Neuronal stem cell (in vitro differentiated cells): Measurements from ENCODE around the gene PHKG1. TPM values are rescaled to one million over a fixed set of nuclear protein-coding genes. Genes with fewer than 3 reads are reported as not detected.
"Not testable (repeated sequence)": the region's sequence is repeated elsewhere in the genome, so short reads cannot be mapped to it uniquely, and the experiment has no call there.

Experiments
- DNase-seq: peaks from one replicate; pipeline ENCODE4 v3.0.0-alpha.2; 2013; ENCODE audit warnings: low spot score
- H2AFZ ChIP-seq: one replicate; pipeline ENCODE4 v1.6.1; 2013; ENCODE audit warnings: mild to moderate bottlenecking, low read length, inconsistent platforms
- H2AK5ac ChIP-seq: 2 replicates; pipeline ENCODE4 v1.6.1; 2013; ENCODE audit warnings: low read depth, mild to moderate bottlenecking, inconsistent platforms, low read length, moderate library complexity, mixed read lengths
- H2BK120ac ChIP-seq: 2 replicates; pipeline ENCODE4 v1.6.1; 2013; ENCODE audit warnings: low read depth, mild to moderate bottlenecking, inconsistent platforms, low read length, moderate library complexity, mixed read lengths
- H2BK12ac ChIP-seq: one replicate; pipeline ENCODE4 v1.6.1; 2013; ENCODE audit warnings: low read length, inconsistent platforms
- H2BK15ac ChIP-seq: 2 replicates; pipeline ENCODE4 v1.6.1; 2013; ENCODE audit warnings: mild to moderate bottlenecking, low read length, inconsistent platforms, mixed read lengths
- H2BK5ac ChIP-seq: one replicate; pipeline ENCODE4 v1.6.1; 2013; ENCODE audit warnings: inconsistent platforms, mild to moderate bottlenecking, low read length, moderate library complexity
- H3K14ac ChIP-seq: one replicate; pipeline ENCODE4 v1.6.1; 2013; ENCODE audit warnings: low read length, inconsistent platforms
- H3K18ac ChIP-seq: 2 replicates; pipeline ENCODE4 v1.6.1; 2013; ENCODE audit warnings: low read length, inconsistent platforms
- H3K23ac ChIP-seq: 2 replicates; pipeline ENCODE4 v1.6.1; 2013; ENCODE audit warnings: low read depth, mild to moderate bottlenecking, mixed read lengths, low read length, inconsistent platforms; ENCODE audit not compliant: poor library complexity
- H3K27ac ChIP-seq: replicated peaks from 3 replicates; pipeline ENCODE4 v1.5.1; 2013; ENCODE audit warnings: low read length, inconsistent platforms
- H3K27me3 ChIP-seq, 3 experiments: 2 replicates each; pipeline ENCODE4 v1.6.1; 2013; ENCODE audit warnings: low read length in 3 of 3, mild to moderate bottlenecking in 2 of 3, inconsistent platforms in 1 of 3, low read depth in 1 of 3, mixed read lengths in 1 of 3, moderate library complexity in 1 of 3; ENCODE audit not compliant: control insufficient read depth in 3 of 3, insufficient read depth in 3 of 3
- H3K36me3 ChIP-seq, 2 donors: replicated peaks in 1 of 2; 2 replicates each; pipeline ENCODE4 v1.6.1; 2013; ENCODE audit warnings: low read length in 2 of 2; ENCODE audit not compliant: control insufficient read depth in 2 of 2, insufficient read depth in 2 of 2
- H3K4ac ChIP-seq: 2 replicates; pipeline ENCODE4 v1.6.1; 2013; ENCODE audit warnings: inconsistent platforms, mild to moderate bottlenecking, low read length, moderate library complexity
- H3K4me1 ChIP-seq, 2 donors: 1 replicate in 1 of 2; 2 replicates in 1 of 2; pipeline ENCODE4 v1.6.1; 2013; ENCODE audit warnings: low read length in 2 of 2, low read depth in 1 of 2; ENCODE audit not compliant: control insufficient read depth in 2 of 2, insufficient read depth in 1 of 2
- H3K4me2 ChIP-seq: one replicate; pipeline ENCODE4 v1.6.1; 2013; ENCODE audit warnings: mild to moderate bottlenecking, low read length, inconsistent platforms; ENCODE audit not compliant: insufficient read depth, poor library complexity, severe bottlenecking
- H3K4me3 ChIP-seq, 2 donors: 2 replicates each; pipeline ENCODE4 v1.5.1; 2013; ENCODE audit warnings: low read length in 2 of 2, mild to moderate bottlenecking in 2 of 2, inconsistent platforms in 1 of 2, moderate library complexity in 1 of 2
- H3K79me1 ChIP-seq: one replicate; pipeline ENCODE4 v1.6.1; 2013; ENCODE audit warnings: low read depth, mild to moderate bottlenecking, inconsistent platforms, low read length, moderate library complexity
- H3K9ac ChIP-seq: one replicate; pipeline ENCODE4 v1.6.1; 2013; ENCODE audit warnings: mild to moderate bottlenecking, low read depth, low read length, inconsistent platforms; ENCODE audit not compliant: poor library complexity
- H3K9me3 ChIP-seq, 2 donors: replicated peaks in 1 of 2; 2 replicates each; pipeline versions ENCODE3 to v1.6.1; 2013; ENCODE audit warnings: low read length in 2 of 2, mild to moderate bottlenecking in 2 of 2, inconsistent platforms in 1 of 2, low read depth in 1 of 2, mixed read lengths in 1 of 2, moderate library complexity in 1 of 2; ENCODE audit not compliant: control insufficient read depth in 2 of 2, insufficient read depth in 1 of 2
- H4K8ac ChIP-seq: one replicate; pipeline ENCODE4 v1.6.1; 2013; ENCODE audit warnings: low read depth, mild to moderate bottlenecking, inconsistent platforms, low read length, moderate library complexity
- H4K91ac ChIP-seq: one replicate; pipeline ENCODE4 v1.6.1; 2013; ENCODE audit warnings: low read length, low read depth, mild to moderate bottlenecking, inconsistent platforms; ENCODE audit not compliant: poor library complexity
- whole genome bisulfite sequencing, 2 donors: extraction: QIAGEN DNeasy Blood & Tissue Kit; methylation state at CpG; one replicate each; pipeline ENCODE4 v1.1.7; 2013; ENCODE audit warnings: missing lambda C conversion rate in 2 of 2, mixed read lengths in 1 of 2; ENCODE audit not compliant: insufficient read length in 2 of 2, insufficient replicate concordance in 1 of 2; ENCODE audit errors: extremely low coverage in 2 of 2; 5-methylcytosine and 5-hydroxymethylcytosine counted together
- polyA plus RNA-seq, 2 experiments: library from polyadenylated mRNA; stranded (reverse); fragments of 200-250 nt; gene quantifications; one replicate each; pipeline ENCODE4 v1.2.3, GENCODE V29; 2013

Gene PHKG1
- 0.10 TPM for polyA plus RNA-seq (2013, experiment 1 of 2)
- 0.10 TPM for polyA plus RNA-seq (2013, experiment 2 of 2)

DNA sequence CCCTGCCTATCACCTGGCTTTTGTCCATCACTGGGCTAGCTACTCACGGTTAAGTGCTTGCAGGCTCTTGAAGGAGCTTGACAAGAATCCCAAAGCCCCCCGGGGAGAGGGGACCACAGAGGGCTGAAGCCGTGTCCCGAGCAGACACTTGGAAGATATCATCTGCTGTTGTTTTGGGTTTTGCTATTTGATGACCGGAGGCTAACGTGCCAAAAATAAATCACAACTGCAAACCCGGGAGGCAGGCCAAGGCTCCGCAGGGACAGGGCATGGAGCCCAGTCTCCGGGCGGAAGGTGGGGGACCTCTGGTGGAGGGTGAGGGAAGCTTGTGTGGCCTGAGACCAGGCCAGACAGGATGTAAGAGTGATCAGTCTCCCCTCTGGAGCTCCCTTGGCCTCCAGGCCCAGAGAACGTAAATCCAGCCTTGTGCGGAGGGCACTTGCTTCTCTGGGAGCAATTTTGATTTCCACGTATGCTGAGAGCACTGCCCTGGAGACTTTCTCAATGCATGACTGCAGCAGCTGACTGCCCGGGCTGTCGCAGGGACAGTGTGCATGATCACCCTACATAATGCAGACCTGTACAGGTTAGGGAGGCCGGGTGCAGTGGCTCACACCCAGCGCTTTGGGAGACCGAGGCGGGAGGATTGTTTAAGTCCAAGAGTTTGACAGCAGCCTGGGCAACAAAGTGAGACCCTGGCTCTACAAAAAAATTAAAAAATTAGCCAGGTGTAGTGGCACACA, at the start of gene PHKG1:
TSS of gene PHKG1 (minus strand) at position 164 of the 743 bp plus-strand sequence. CDS start 4,011 bp downstream, outside the sequence.
- no peaks in the 10 kb centered on the region for H3K79me1 ChIP-seq
- no peak within 1 kb of the TSS for H3K9ac ChIP-seq
- H3K36me3 ChIP-seq, result peaks cover 0 to 2% of the 10 kb centered on the region in 2 donors
- no peak within 1 kb of the TSS for H3K23ac ChIP-seq
- no CpG with 5 or more reads among the region's 19 CpGs for WGBS, 2 donors
- H3K27me3 ChIP-seq, result no peaks in the 10 kb centered on the region
- no peak within 1 kb of the TSS for H3K4me2 ChIP-seq
- peak within 1 kb of the TSS; percentile 57 for H3K18ac ChIP-seq
- H3K4me3 ChIP-seq, result no peak within 1 kb of the TSS
- no peak within 1 kb of the TSS for H2AFZ ChIP-seq
- H2BK120ac ChIP-seq, result no peak within 1 kb of the TSS
- no peak within 1 kb of the TSS for H2BK15ac ChIP-seq
- H3K27ac ChIP-seq, result no peak within 1 kb of the TSS
- DNase-seq, result no peak
- H2BK12ac ChIP-seq, result no peak within 1 kb of the TSS
- no peak within 1 kb of the TSS for H4K91ac ChIP-seq
- H3K9me3 ChIP-seq, result no peaks in the 10 kb centered on the region
- H2AK5ac ChIP-seq, result no peak within 1 kb of the TSS
- no peak within 1 kb of the TSS for H3K4ac ChIP-seq
- H4K8ac ChIP-seq, result no peak within 1 kb of the TSS
- no peak within 1 kb of the TSS for H2BK5ac ChIP-seq
- H3K14ac ChIP-seq, result peak within 1 kb of the TSS; percentile 56
- H3K4me1 ChIP-seq, result no peaks in the 10 kb centered on the region

DNA sequence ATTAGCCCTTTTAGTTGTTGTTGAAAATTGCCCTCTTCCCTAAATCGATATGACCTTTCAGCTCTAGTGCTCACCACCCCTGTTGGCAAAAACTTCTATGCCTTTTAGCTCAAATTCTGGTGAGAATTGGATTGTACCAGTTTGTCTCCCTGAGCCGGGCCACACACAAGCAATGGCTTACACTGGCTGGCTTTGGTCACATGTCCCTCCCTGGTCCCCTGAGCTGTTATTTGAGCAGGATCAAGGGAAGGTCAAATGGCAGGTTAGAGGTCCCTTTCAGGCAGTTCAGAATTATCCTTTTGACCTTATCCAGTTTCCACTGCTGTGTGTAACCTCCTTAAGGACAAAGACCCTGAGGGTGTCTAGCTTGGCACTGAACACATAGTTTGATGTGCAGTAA, 38.3 kb upstream of the PHKG1 start:
- H3K23ac ChIP-seq, H3K36me3 ChIP-seq, H4K91ac ChIP-seq, H2BK5ac ChIP-seq, H3K9ac ChIP-seq, H3K4me3 ChIP-seq, H2AK5ac ChIP-seq, H3K27ac ChIP-seq, H3K9me3 ChIP-seq, H2BK120ac ChIP-seq, H3K79me1 ChIP-seq, H2BK15ac ChIP-seq, H3K4me2 ChIP-seq, H2BK12ac ChIP-seq, DNase-seq, H3K27me3 ChIP-seq, H3K18ac ChIP-seq, H3K4ac ChIP-seq, H4K8ac ChIP-seq, H3K4me1 ChIP-seq, H3K14ac ChIP-seq: not testable (repeated sequence)
- WGBS, 2 donors, result no CpG with 5 or more reads among the region's 2 CpGs
- H2AFZ ChIP-seq, result peak overlapping the region; percentile 72

DNA sequence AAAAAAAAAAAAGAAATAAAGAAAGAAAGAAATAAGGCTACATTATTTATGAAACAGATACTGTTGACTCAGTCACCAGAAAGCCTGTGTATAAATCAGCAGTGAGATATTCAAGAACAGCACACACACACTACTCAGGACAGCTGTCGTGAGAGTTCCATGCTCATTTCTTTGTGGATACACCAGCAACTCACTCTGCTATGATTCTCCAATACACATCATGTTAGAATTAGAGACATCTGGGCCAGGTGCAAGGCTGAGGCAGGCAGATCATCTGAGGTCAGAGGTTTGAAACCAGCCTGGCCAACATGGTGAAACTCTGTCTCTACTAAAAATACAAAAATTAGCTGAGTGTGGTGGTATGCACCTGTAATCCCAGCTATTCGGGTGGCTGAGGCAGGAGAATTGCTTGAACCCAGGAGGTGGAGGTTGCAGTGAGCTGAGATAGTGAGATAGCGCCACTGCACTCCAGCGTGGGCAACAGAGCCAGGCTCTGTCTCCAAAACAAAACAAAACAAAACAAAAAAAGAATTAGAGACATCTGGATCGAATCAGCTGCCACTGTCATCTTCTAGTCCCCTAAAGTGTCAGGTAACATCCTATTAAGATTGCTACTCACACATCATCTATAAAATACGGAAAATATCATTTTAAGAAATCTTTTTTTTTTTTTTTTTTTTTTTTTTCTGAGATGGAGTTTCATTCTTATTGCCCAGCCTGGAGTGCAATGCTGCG, 34.7 kb upstream of the PHKG1 start:
- Histone ChIP-seq H3K36me3 (no peaks in the 10 kb centered on the region), H3K18ac (no peak overlapping the region), H3K79me1 (no peaks in the 10 kb centered on the region), H2AFZ (no peak overlapping the region), H3K14ac (no peak overlapping the region), H3K27ac (no peak overlapping the region), H3K4me3 (no peak overlapping the region), H3K9me3 (peaks cover 0 to 13% of the 10 kb centered on the region in 2 donors), H3K4ac (no peak overlapping the region), H2BK12ac (no peak overlapping the region), H2AK5ac (no peak overlapping the region), H3K4me1 (no peaks in the 10 kb centered on the region), H2BK15ac (no peak overlapping the region), H4K91ac (no peak overlapping the region), H2BK5ac (no peak overlapping the region), H2BK120ac (no peak overlapping the region), H4K8ac (no peak overlapping the region), H3K27me3 (peaks cover 0 to 4% (median 0%) of the 10 kb centered on the region in 3 experiments), H3K4me2 (no peak overlapping the region), H3K9ac (no peak overlapping the region), H3K23ac (no peak overlapping the region)
- no peak for DNase-seq
- WGBS, 2 donors, result no CpG with 5 or more reads among the region's 7 CpGs

DNA sequence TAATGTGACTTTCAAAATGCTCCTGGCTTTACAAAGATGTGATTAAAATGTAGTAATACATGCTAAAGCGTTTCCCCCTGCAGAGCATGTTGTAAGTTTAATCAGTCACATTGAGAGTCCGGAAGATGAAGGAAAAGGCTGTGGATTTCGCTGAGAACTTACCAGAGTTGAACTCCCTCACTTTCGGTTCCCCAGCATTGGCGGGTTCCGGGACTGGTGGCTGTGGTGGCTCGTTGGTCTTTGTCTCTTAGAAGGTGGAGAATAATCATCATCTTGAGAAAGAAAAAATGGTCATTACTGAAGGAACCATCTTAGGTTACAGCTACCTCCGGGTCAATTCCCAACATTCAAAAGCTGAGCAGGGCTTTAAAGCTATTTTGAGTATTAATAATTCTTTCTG, 33.1 kb upstream of the PHKG1 start:
- no peak overlapping the region for H4K8ac ChIP-seq
- H4K91ac ChIP-seq, result no peak overlapping the region
- no peak overlapping the region for H3K4me2 ChIP-seq
- no peak overlapping the region for H3K18ac ChIP-seq
- no peak for DNase-seq
- no peak overlapping the region for H3K14ac ChIP-seq
- no peak overlapping the region for H3K4ac ChIP-seq
- H2BK120ac ChIP-seq, result no peak overlapping the region
- H2AFZ ChIP-seq, result no peak overlapping the region
- no peaks in the 10 kb centered on the region for H3K36me3 ChIP-seq
- no peak overlapping the region for H3K23ac ChIP-seq
- H3K27me3 ChIP-seq, result peaks cover 0 to 4% (median 0%) of the 10 kb centered on the region in 3 experiments
- H3K9ac ChIP-seq, result no peak overlapping the region
- H2BK12ac ChIP-seq, result no peak overlapping the region
- no peaks in the 10 kb centered on the region for H3K4me1 ChIP-seq
- H3K79me1 ChIP-seq, result no peaks in the 10 kb centered on the region
- no peak overlapping the region for H3K4me3 ChIP-seq
- H2BK5ac ChIP-seq, result no peak overlapping the region
- H3K9me3 ChIP-seq, result peaks cover 0 to 17% of the 10 kb centered on the region in 2 donors
- no peak overlapping the region for H2BK15ac ChIP-seq
- WGBS, 2 donors, result no CpG with 5 or more reads among the region's 8 CpGs
- no peak overlapping the region for H2AK5ac ChIP-seq
- no peak overlapping the region for H3K27ac ChIP-seq
